ENCODE data around the gene PSMB8. TPM values are rescaled to one million over a fixed set of nuclear protein-coding genes. Genes with fewer than 3 reads are reported as not detected.
"Not testable (repeated sequence)": the region's sequence is repeated elsewhere in the genome, so short reads cannot be mapped to it uniquely, and the experiment has no call there.

The PSMB8 gene
- total RNA-seq, 4 donors from 2014 or later = 38.5 to 71.2 (median 42.3) TPM

GRCh38 chr6:32885698-32886286 is 41.9 kb upstream of the PSMB8 start:
- no peak for ATAC-seq (ENCODE audit: low FRiP score)
- no peak for DNase-seq (ENCODE audit: low spot score)
- TF ChIP-seq CTCF (IDR thresholded peaks at IDR 0.05) = no peak

GRCh38 chr6:32883789-32884188 is 39.9 kb upstream of the PSMB8 start:
- no peak for DNase-seq (ENCODE audit: low spot score)
- peak; percentile 83 for ATAC-seq (ENCODE audit: low FRiP score)
- no peak for TF ChIP-seq CTCF (IDR thresholded peaks at IDR 0.05)

DNA sequence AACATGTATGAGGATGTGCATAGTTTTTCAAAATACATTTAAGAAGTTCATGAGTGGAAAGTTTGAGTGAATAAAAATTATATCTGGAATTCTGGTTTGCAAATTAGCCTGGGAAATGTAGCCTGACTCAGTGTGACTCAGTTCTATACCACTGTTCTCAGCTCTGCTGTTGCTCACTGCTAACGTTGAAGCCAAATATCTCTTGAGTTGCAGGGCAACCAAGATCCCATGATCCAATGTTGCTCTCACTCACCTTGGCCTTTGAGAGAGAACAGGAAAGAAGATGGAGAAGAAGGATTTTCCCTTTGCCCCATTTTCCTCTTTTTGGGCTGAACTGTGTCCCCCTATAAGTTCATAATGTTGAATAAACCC is 39.0 kb upstream of the PSMB8 start:
- no peak for ATAC-seq (ENCODE audit: low FRiP score)
- TF ChIP-seq CTCF (IDR thresholded peaks at IDR 0.05) = no peak
- no peak for DNase-seq (ENCODE audit: low spot score)

DNA sequence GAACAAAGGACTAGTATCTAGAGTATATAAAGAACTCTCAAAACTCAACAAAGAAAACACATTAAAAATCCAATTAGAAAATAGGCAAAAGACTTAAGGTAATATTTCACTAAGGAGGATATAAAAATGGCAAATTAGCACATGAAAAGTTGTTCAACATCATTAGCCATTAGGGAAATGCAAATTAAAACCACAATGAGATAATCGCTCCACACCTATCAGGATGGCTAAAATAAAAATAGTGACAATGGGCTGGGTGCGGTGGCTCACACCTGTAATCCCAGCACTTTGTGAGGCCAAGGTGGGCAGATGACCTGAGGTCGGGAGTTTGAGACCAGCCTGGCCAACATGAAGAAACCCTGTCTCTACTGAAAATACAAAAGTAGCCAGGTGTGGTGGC is 37.1 kb upstream of the PSMB8 start:
- not testable (repeated sequence) for DNase-seq (ENCODE audit: low spot score); ATAC-seq (ENCODE audit: low FRiP score)

DNA sequence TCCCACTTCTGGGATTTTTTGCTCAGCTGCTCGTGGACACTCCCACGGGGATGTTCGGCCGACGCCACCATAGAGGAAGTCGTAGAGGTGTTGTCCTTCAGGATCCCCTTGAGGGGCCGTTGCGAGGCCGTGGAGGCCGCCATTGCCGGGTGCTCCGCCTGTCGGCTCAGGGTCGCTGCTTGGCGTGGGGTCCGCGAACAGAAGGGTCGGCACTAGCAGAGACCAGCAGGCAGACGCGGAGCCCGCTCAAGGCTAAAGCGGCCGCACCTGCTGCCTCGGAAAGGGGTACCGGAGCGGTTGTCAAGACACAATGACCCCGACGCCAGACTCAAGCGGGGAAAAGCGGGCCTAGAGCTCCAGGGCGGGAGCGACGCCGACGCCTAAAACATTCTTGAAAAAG is 35.8 kb upstream of the PSMB8 start:
- TF ChIP-seq CTCF (IDR thresholded peaks at IDR 0.05) = no peak
- no peak for ATAC-seq (ENCODE audit: low FRiP score)
- no peak for DNase-seq (ENCODE audit: low spot score)

GRCh38 chr6:32876603-32877002 is 32.8 kb upstream of the PSMB8 start:
- ATAC-seq (ENCODE audit: low FRiP score) (no peak), DNase-seq (ENCODE audit: low spot score) (no peak)
- TF ChIP-seq CTCF (IDR thresholded peaks at IDR 0.05) = no peak

DNA sequence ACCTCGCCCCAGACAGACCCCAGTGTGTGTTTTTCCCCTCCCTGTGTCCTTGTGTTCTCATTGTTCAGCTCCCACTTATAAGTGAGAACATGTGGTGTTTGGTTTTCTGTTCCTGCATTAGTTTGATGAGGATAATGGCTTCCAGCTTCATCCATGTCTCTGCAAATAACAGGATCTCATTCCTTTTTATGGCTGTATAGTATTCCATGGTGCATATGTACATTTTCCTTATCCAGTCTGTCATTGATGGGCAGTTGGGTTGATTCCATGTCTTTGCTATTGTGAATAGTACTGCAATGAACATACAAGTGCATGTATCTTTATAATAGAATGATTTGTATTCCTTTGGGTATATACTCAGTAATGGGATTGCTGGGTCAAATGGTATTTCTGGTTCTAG is 30.1 kb upstream of the PSMB8 start:
- not testable (repeated sequence) for ATAC-seq (ENCODE audit: low FRiP score)

GRCh38 chr6:32868257-32868788 is 24.5 kb upstream of the PSMB8 start:
- DNase-seq (ENCODE audit: low spot score) (peak; percentile 90), ATAC-seq (ENCODE audit: low FRiP score) (peak; percentile 51)
- TF ChIP-seq CTCF (IDR thresholded peaks at IDR 0.05) = peak in 2 of 3 donors; percentile 60 to 94

More for the DNA sequence above, 30.1 kb upstream of the PSMB8 start:
- DNase-seq (ENCODE audit: low spot score) = not testable (repeated sequence)

All from omental fat pad (tissue), 4 donors.